ENCODE measurements around the gene INPP4A. TPM values are rescaled to one million over a fixed set of nuclear protein-coding genes. Genes with fewer than 3 reads are reported as not detected.

INPP4A gene
- polyA plus RNA-seq, 1 of the 3 experiments (the other 2 are of a cell fraction): 15.0 TPM

DNA sequence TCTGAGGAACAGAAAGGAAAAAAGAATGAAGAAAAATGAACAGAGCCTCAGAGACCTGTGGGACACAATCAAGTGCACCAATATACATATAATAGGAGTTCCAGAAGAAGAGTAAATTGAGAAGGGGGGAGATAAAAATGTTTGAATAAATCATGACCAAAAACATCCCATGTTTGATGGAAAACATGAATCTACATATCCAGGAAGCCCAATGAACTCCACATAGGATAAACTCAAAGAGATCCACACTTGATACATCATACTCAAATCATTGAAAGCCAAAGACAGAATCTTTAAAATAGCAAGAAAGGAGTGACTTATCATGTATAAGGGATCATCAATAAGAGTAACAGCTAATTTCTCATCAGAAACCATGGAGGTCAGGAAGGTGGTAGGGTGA lies 83.7 kb downstream of the INPP4A start:
- H3F3A ChIP-seq (replicated peaks; ENCODE audit: insufficient read depth): no peaks in the 10 kb centered on the region
- no peak overlapping the region for H2AFZ ChIP-seq (ENCODE audit: low read depth)
- no peaks in the 10 kb centered on the region for H3K27me3 ChIP-seq (ENCODE audit: insufficient read depth)
- H3K36me3 ChIP-seq (replicated peaks in 1 of 2; ENCODE audit: control insufficient read depth in 1 of 2, insufficient read depth in 2 of 2, low read length in 1 of 2): peaks cover 0 to 11% of the 10 kb centered on the region in 2 experiments
- H3K79me2 ChIP-seq (ENCODE audit: insufficient read depth): no peaks in the 10 kb centered on the region
- no peak overlapping the region for H3K4me3 ChIP-seq (ENCODE audit: low read depth in 2 of 2, low read length in 1 of 2)
- TF ChIP-seq RFX5 (IDR thresholded peaks at IDR 0.05; ENCODE audit: low read length) (no peak), TCF12 (IDR thresholded peaks at IDR 0.05) (no peak), RCOR1 (IDR thresholded peaks at IDR 0.05; ENCODE audit: low read length) (no peak), NRF1 (IDR thresholded peaks at IDR 0.05; ENCODE audit: low read depth, low read length) (no peak), ELF1 (IDR thresholded peaks at IDR 0.05) (no peak), NFIC (IDR thresholded peaks at IDR 0.05; ENCODE audit: borderline replicate concordance) (no peak), FOXJ3 (CRISPR knock-in tag; IDR thresholded peaks at IDR 0.05) (no peak), JUND (IDR thresholded peaks at IDR 0.05) (no peak), MXI1 (IDR thresholded peaks at IDR 0.05; ENCODE audit: low read depth, low read length) (no peak), POLR2AphosphoS5 (IDR thresholded peaks at IDR 0.05; ENCODE audit: low read depth, low read length) (no peak), MEF2A (IDR thresholded peaks at IDR 0.05; ENCODE audit: borderline replicate concordance, low read depth) (no peak), RAD21 (IDR thresholded peaks at IDR 0.05; ENCODE audit: low read length) (no peak)
- TF ChIP-seq, protein P1, sequence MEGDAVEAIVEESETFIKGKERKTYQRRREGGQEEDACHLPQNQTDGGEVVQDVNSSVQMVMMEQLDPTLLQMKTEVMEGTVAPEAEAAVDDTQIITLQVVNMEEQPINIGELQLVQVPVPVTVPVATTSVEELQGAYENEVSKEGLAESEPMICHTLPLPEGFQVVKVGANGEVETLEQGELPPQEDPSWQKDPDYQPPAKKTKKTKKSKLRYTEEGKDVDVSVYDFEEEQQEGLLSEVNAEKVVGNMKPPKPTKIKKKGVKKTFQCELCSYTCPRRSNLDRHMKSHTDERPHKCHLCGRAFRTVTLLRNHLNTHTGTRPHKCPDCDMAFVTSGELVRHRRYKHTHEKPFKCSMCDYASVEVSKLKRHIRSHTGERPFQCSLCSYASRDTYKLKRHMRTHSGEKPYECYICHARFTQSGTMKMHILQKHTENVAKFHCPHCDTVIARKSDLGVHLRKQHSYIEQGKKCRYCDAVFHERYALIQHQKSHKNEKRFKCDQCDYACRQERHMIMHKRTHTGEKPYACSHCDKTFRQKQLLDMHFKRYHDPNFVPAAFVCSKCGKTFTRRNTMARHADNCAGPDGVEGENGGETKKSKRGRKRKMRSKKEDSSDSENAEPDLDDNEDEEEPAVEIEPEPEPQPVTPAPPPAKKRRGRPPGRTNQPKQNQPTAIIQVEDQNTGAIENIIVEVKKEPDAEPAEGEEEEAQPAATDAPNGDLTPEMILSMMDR (IDR thresholded peaks at IDR 0.05): no peak
- TF ChIP-seq, protein P2, sequence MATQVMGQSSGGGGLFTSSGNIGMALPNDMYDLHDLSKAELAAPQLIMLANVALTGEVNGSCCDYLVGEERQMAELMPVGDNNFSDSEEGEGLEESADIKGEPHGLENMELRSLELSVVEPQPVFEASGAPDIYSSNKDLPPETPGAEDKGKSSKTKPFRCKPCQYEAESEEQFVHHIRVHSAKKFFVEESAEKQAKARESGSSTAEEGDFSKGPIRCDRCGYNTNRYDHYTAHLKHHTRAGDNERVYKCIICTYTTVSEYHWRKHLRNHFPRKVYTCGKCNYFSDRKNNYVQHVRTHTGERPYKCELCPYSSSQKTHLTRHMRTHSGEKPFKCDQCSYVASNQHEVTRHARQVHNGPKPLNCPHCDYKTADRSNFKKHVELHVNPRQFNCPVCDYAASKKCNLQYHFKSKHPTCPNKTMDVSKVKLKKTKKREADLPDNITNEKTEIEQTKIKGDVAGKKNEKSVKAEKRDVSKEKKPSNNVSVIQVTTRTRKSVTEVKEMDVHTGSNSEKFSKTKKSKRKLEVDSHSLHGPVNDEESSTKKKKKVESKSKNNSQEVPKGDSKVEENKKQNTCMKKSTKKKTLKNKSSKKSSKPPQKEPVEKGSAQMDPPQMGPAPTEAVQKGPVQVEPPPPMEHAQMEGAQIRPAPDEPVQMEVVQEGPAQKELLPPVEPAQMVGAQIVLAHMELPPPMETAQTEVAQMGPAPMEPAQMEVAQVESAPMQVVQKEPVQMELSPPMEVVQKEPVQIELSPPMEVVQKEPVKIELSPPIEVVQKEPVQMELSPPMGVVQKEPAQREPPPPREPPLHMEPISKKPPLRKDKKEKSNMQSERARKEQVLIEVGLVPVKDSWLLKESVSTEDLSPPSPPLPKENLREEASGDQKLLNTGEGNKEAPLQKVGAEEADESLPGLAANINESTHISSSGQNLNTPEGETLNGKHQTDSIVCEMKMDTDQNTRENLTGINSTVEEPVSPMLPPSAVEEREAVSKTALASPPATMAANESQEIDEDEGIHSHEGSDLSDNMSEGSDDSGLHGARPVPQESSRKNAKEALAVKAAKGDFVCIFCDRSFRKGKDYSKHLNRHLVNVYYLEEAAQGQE (IDR thresholded peaks at IDR 0.05; ENCODE audit: low read depth, low read length): no peak
- TF ChIP-seq, protein P3, sequence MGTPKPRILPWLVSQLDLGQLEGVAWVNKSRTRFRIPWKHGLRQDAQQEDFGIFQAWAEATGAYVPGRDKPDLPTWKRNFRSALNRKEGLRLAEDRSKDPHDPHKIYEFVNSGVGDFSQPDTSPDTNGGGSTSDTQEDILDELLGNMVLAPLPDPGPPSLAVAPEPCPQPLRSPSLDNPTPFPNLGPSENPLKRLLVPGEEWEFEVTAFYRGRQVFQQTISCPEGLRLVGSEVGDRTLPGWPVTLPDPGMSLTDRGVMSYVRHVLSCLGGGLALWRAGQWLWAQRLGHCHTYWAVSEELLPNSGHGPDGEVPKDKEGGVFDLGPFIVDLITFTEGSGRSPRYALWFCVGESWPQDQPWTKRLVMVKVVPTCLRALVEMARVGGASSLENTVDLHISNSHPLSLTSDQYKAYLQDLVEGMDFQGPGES (IDR thresholded peaks at IDR 0.05; ENCODE audit: low read depth, low read length): no peak
- TF ChIP-seq, protein P4, sequence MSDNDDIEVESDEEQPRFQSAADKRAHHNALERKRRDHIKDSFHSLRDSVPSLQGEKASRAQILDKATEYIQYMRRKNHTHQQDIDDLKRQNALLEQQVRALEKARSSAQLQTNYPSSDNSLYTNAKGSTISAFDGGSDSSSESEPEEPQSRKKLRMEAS (IDR thresholded peaks at IDR 0.05; ENCODE audit: low read depth): no peak
- no peak overlapping the region for H3K4me2 ChIP-seq
- peaks cover 0 to 4% of the 10 kb centered on the region in 2 experiments; a peak in 1 of 4 replicates for H3K4me1 ChIP-seq (ENCODE audit: control insufficient read depth in 1 of 2, insufficient read depth in 2 of 2, low read depth in 1 of 2, low read length in 1 of 2)
- H3K9me3 ChIP-seq: no peaks in the 10 kb centered on the region
- no peak for DNase-seq
- no peaks in the 10 kb centered on the region for H4K20me1 ChIP-seq (ENCODE audit: insufficient read depth)
- H3K9ac ChIP-seq: no peak overlapping the region
- ChIA-PET CTCF (interaction anchor here (0.6 to 1.4 kb wide), 2 partner anchors 40 to 41 kb away, joined by 3 read pairs; no protein-coding TSS in a partner anchor), POLR2A (no interaction called here)
- H3K9me2 ChIP-seq: no peaks in the 10 kb centered on the region
- H3K27ac ChIP-seq (ENCODE audit: low read depth in 2 of 2, low read length in 1 of 2): no peak overlapping the region

Data from SK-N-SH (cell line).